HG03378 (cell line): ENCODE measurements around the gene AIFM3.
"Not testable (repeated sequence)": the region's sequence is repeated elsewhere in the genome, so short reads cannot be mapped to it uniquely, and the experiment has no call there.

Experiments
- ATAC-seq: cut with Tn5 transposase; IDR thresholded peaks from one replicate; pipeline ENCODE4 v1.9.1; 2021; ENCODE audit warnings: mild to moderate bottlenecking, moderate library complexity; ENCODE audit not compliant: unreplicated experiment

AIFM3 gene, protein sequence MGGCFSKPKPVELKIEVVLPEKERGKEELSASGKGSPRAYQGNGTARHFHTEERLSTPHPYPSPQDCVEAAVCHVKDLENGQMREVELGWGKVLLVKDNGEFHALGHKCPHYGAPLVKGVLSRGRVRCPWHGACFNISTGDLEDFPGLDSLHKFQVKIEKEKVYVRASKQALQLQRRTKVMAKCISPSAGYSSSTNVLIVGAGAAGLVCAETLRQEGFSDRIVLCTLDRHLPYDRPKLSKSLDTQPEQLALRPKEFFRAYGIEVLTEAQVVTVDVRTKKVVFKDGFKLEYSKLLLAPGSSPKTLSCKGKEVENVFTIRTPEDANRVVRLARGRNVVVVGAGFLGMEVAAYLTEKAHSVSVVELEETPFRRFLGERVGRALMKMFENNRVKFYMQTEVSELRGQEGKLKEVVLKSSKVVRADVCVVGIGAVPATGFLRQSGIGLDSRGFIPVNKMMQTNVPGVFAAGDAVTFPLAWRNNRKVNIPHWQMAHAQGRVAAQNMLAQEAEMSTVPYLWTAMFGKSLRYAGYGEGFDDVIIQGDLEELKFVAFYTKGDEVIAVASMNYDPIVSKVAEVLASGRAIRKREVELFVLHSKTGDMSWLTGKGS

DNA sequence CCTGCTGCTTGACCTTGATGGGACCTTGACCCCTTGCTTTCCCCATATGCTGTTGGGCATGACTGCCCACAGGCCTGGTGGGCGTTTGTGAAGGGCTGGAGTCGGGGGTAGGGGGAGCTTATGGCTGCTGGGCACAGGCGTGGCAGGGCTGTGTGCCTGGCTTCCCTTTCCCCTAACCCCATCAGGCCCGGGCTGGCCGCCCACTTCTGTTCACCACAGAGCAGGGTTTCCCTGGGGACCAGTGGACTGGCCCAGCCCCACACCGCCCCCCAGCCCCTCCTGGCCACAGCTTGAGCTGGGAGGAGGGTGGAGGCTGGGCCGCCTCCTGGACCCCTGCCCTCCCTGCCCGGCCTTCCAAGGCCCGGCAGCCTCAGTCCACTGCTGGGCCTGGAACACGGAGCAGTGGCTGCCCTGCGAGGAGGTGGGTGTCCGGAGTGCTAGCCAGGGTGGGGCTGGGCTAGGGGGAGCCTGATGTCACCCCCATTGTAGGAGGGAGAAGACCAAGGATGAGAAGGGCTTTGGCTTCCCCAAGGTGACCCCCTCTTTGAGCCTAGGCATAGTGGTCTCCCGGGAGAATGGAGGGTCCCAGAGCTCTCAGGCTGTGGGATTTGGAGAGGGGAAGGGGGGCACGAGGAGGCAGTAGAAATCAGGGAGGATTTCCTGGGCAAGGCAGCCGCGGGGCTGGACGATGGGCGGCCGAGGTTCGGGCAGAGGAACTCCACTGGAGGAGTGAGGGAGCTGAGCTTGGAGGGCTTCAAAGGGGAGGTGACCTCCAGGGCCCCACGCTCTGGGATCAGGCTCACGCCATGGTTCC, at the start of gene AIFM3:
Gene AIFM3, plus strand, starts transcription at position 373 of the 814 bp plus-strand sequence. CDS start 690 bp downstream, outside the sequence.
- ATAC-seq = no peak

DNA sequence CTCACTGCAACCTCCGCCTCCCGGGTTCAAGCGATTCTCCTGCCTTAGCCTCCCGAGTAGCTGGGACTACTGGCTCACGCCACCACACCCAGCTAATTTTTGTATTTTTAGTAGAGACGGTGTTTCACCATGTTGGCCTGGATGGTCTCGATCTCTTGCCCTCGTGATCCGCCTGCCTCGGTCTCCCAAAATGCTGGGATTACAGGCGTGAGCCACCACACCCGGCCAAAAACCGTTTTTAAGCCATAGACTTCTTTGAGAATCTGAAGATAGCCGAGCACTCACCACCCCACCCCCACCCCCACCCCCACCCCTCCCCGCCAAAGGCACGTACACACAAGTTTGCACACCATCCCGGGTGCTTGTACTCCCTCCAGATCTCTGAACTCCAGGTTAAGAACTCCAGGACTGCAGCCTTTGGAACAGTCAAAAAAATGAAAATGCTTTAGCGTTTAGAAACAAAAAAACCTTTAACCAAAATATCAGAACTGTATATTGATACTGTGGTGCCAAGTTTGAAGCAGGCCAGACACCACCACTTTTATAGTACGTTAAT, 48.3 kb upstream of the AIFM3 start:
- no peak for ATAC-seq

DNA sequence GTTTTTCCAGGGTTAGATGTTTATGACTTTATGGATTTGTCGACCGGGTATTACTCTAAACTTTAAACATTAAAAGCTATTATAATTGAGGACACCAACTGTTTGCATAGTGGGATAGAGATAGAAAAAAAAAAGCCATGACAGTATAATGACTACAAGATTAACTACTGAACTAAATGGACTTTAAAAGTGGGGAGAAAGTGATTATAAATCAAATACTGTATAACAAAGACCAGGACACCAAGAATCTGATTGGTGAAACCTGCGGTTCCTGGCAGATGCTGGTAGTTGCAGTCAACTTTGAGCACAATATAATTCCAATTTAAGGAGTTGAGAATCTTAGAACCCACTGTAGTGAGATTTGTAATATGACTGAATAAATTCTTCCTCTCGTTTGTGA, 47.3 kb upstream of the AIFM3 start:
- ATAC-seq = no peak

DNA sequence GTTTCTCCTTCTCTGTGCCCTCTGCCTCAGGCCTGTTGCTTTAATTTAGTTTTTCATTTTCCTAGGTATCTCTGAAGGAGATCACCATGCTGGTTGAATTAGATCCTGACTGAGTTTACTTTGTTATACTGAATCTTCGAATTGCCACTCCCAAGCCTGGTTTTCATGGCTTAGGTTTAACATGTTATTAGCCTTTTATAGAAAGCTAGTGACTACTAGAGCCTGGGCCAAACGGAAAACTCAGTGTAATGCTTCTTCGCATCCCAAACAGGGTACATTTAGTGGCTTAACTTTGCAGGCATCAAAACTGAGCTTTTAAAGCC, 46.2 kb upstream of the AIFM3 start:
- no peak for ATAC-seq

DNA sequence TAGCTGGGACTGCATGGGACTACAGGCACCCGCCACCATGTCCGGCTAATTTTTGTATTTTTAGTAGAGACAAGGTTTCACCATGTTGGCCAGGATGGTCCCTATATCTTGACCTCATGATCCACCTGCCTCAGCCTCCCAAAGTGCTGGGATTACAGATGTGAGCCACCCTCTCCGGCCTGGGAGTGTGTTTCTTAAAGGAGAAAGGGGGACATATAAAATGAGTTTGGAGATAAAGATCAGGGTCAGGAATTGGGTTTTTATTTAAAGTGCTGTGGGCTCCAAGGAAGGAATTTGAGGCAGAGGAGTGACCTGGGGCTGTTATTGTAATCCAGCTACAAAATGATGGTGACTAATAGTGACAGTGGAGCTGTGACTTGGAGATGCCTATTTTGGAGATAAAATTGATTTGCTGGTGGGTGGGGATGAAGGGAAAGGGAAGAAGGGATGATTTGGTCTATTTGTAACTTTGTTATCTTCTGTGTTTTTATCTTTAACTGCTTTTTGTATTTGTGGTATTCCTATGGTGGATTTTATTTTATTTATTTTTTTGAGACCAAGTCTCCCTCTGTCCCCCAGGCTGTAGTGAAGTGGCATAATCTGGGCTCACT, 44.8 kb upstream of the AIFM3 start:
- no peak for ATAC-seq

DNA sequence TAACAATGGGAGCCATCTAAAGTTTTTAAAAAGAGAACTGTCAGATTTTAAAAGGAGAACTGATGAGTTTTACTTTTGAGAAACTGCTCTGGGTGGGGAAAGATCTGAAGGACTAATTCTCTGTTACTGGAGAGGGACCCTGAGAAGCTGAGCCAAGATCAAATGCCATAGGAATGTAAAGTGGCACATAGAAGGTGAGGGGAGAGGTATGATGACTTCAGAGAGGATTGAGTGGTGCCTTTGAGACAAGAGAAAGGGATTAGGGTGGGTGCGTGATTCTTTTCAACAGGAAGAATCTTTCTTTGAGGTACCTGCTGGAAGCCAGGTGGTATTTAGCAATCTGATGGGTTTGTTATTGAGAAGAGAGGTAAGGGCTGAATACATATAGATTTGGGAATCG, 40.8 kb upstream of the AIFM3 start:
- ATAC-seq = no peak

DNA sequence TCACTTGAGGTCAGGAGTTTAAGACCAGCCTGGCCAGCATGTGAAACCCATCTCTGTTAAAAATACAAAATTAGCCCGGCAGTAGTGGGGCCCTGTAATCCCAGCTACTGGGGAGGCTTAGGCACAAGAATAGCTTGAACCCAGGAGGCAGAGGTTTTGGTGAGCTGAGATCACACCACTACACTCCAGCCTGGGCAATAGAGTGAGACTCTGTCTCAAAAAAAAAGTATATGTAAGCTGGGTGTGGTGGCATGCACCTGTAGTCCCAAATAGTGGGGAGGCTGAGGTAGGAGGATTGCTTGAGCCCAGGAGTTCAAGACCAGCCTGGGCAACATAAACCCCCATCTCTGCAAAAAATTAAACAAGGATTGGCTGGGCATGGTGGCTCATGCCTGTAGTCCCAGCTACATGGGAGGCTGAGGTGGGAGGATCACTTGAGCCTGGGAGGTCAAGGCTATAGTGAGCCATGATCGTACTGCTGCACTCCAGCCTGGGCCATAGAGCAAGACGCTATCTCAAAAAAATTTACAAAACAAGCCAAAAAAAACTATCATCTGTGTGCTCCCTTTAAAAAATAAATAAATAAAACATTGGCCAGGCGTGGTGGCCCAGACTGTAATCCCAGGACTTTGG, 39.0 kb upstream of the AIFM3 start:
- ATAC-seq = no peak

DNA sequence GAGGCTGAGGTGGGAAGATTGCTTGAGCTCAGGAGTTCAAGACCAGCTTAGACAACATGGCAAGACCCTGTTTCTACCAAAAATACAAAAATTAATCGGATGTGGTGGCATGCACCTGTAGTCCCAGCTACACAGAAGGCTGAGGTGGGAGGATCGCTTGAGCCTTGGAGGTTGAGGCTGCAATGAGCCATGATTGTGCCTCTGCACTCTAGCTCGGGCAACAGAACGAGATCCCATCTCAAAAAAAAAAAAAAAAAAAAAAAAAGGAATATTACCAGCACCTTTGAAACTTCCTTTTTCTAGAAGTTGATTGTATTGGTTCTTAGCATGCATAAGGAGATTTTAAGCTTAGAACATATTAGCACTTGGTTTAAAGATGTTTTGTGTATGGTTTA, 38.5 kb upstream of the AIFM3 start:
- no peak for ATAC-seq

DNA sequence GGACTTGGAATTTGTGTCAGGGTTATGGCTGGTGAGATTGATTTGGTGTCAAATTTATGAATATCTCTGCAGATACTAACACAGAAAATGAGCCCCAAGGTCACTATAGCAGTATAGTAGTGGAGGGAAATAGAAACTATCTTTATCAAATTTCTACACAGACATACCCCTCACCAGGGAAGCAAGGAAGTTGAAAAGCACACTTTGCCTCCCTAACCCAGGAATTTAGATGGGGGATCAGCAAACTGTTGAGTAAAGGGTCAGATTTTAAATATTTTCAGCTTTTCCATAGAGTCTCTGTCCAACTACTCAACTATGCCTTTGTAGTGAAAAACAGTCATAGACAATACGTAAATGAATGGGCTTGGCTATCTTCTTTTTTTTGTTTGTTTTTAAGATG, 37.1 kb upstream of the AIFM3 start:
- no peak for ATAC-seq

DNA sequence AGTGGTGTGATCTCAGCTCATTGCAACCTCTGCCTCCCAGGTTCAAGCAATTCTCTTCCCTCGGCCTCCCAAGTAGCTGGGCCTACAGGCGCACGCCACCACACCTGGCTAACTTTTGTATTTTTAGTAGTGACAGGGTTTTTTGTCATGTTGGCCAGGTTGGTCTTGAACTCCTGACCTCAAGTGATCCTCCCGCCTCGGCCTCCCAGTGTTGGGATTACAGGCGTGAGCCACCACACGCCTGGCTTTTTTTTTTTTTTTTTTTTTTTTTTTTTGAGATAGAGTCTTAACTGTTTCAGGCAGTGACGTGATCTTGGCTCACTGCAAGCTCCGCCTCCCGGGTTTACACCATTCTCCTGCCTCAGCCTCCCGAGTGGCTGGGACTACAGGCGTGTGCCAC, 36.6 kb upstream of the AIFM3 start:
- not testable (repeated sequence) for ATAC-seq

DNA sequence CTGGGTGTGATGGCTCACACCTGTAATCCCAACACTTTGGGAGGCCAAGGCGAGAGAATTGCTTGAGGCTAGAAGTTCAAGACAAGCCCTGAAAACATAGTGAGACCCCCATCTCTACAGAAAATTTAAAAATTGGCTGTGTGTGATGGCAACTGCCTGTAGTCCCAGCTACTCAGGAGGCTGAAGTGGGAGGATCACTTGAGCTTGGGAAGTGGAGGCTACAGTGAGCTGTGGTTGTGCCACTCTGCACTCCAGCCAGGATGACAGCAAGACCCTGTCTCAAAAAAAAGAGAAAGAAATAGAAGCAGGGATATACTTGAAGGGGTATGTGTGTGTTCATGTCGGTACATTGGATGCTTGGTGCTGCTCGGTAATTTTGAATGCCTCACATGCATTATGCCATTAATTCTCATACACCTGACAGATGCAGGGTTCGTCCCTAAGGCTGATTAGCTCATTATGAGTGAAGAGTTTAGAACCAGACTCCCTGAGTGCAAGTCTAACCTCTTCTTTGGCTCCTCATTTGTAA, 35.9 kb upstream of the AIFM3 start:
- ATAC-seq = no peak

DNA sequence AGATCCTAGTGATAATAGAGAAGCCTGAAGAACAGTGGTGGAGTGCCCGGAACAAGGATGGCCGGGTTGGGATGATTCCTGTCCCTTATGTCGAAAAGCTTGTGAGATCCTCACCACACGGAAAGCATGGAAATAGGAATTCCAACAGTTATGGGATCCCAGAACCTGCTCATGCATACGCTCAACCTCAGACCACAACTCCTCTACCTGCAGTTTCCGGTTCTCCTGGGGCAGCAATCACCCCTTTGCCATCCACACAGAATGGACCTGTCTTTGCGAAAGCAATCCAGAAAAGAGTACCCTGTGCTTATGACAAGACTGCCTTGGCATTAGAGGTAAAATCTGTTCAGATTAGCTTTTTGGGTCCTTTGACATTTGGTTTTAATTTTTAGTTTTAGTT, 33.1 kb upstream of the AIFM3 start:
- ATAC-seq = no peak

DNA sequence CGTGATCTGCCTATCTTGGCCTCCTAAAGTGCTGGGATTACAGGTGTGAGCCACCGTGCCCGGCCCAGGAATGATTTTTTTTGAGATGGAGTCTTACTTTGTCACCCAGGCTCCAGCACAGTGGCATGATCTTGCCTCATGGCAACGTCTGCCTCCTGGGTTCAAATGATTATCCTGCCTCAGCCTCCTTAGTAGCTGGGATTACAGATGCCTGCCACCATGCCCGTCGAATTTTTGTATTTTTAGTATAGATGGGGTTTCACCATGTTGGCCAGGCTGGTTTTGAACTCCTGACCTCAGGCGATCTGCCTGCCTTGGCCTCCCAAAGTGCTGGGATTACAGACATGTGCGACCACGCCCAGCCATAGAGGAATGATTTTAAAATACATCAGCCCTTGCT, 32.0 kb upstream of the AIFM3 start:
- not testable (repeated sequence) for ATAC-seq

DNA sequence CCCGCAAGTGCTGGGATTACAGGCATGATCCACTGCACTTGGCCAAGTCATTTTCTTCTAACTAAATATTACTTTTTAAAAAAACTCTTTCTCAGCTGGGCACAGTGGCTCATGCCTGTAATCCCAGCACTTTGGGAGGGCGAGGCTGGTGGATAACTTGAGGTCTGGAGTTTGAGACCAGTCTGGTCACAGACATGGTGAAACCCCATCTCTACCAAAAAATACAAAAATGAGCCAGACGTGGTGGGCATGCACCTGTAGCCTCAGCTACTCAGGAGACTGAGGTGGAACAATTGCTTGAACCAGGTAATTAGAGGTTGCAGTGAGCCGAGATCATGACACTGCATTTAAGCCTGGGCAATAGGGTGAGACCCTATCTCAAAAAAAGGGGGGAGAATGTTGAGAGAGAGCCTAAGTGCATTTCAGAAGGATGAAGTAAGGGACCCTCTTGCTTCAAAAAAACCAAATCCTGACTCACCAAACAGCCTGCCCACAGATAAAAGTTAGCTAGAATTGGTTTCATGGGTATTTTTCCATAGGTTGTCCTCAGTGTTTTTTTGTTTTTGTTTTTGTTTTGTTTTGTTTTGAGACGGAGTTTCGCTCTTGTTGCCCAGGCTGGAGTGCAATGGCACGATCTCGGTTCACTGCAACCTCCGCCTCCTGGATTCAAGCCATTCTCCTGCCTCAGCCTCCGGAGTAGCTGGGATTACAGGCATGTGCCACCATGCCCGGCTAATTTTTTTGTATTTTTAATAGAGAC, 31.1 kb upstream of the AIFM3 start:
- ATAC-seq = not testable (repeated sequence)

DNA sequence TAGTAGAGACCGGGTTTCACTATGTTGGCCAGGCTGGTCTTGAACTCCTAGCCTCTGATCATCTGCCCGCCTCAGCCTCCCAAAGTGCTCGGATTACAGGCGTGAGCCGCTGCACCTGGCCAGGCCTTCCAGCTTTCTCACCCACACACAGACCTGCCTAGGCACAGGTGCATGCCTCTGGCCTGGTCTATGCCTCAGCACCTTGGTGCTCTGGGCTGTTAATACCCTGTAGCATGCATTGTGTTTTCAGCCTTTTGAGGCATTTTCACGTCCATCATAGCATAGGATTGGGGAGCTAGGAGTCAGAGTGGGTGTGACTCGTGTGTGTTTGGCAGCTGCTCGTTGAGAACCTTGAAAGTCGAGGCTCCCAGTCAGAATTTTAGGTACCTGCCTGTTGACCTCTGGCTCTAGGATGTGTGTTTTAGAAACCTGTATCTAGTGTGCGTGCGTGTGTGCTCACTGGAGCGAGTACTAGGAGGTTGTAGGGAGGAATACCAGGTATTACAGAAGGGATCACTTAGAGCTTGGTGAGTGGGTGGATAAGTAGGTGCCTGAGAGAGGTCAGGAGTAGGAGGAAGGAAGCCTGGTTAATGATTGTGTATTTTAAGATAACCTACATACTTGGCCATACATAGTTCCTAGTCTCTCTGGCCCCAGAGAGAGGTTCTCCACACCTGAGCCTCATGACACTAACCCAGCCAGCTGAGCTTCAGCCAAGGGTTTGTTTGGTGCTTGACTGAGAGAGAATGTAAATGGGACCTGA, 29.8 kb upstream of the AIFM3 start:
- ATAC-seq = no peak

DNA sequence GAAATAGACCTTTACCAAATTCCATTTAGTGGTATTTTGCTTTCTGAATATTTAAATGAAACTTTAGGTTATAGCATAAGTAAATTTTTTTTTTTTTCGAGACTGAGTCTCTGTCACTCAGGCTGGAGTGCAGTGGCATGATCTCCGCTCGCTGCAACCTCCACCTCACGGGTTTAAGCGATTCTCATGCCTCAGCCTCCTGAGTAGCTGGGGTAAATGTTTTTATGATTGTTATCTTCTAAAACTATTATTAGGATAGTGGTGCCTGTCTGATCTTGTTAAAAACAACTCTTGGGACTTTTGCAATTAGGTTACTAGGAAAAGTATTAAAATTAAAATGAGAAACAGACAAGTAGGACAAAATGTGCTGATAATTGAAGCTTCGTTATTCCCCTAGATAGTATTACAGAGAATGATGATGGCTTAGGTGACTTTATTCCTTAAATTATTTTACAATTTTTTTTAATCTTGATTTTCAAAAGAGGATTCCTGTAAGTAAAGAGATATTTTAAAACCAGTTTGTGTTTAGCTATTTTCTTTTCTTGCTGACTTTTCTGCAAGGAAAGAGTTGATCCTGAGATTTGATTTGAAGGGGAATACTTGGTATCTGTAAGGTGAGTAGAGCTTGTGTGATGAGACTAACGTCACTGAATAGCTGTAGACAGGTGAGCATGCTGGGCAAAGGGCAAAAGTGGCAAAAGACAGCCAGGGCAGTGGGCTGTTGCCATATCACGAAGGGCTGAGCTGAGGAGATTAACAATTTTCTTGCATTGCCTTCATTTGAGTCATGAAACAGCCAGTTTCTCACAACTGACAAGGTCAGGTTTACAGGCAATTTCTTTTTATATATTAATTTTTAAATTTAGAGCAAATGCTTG, 29.0 kb upstream of the AIFM3 start:
- ATAC-seq = no peak

DNA sequence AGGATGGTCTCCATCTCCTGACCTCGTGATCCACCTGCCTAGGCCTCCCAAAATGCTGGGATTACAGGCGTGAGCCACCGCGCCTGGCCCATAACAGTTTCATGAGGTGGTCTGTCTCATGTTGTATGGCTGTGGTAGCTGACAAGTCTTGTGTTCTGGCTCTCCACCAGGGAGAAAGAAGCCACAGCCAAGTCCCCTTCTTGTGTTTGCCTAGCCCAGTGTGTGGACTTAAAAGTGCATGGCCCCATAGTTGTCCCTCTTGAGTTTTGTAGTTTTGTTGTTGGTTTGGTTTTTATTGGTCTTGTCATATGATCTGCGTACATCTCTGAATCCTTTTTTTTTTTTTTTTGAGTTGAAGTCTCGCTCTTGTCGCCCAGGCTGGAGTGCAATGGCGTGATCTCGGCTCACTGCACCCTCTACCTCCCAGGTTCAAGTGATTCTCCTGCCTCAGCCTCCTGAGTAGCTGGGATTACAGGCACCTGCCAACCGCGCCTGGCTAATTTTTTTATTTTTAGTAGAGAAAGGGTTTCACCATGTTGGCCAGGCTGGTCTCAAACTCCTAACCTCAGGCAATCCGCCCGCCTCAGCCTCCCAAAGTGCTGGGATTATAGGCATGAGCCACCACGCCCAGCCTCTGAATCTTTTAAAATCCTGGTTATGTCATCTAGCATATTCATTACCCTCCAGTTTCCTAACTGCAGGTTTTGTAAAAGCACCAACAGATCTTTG, 27.4 kb upstream of the AIFM3 start:
- ATAC-seq = not testable (repeated sequence)
